Stimulated activated CD4-positive, alpha-beta T cell treated with anti-CD3 and anti-CD28 coated beads, Interleukin-1b, Interleukin-23, amount 100 ng/mL, for 24 hours (primary cell): ENCODE results near the gene DNM1L.

Experiments
- DNase-seq, 4 experiments: peaks; one replicate each; pipeline ENCODE4 v3.0.0-alpha.2; 2020; ENCODE audit warnings: low read depth in 4 of 4, low spot score in 1 of 4

Gene DNM1L

GRCh38 chr12:32679091-32679919 lies at the start of gene DNM1L:
DNM1L (plus strand) TSS chr12:32679301; CDS start chr12:32679364, 63 bp downstream.
- DNase-seq: peak; percentile 76 to 88 (median 82)

GRCh38 chr12:32641287-32641901 lies 37.7 kb upstream of the DNM1L start:
- DNase-seq: no peak

- DNase-seq: no peak
Observed at GRCh38 chr12:32644431-32644830, 34.7 kb upstream of the DNM1L start.

- DNase-seq: no peak
Observed at GRCh38 chr12:32647275-32647674, 31.8 kb upstream of the DNM1L start.

GRCh38 chr12:32650508-32650907 lies 28.6 kb upstream of the DNM1L start:
- no peak for DNase-seq

- no peak for DNase-seq
Observed at GRCh38 chr12:32651151-32651955, 27.7 kb upstream of the DNM1L start.

- no peak for DNase-seq
Observed at GRCh38 chr12:32651956-32652210, 27.2 kb upstream of the DNM1L start.

- DNase-seq: no peak
Observed at GRCh38 chr12:32659908-32660440, 19.1 kb upstream of the DNM1L start.

GRCh38 chr12:32661706-32662105 lies 17.4 kb upstream of the DNM1L start:
- DNase-seq: no peak

- DNase-seq: no peak
Observed at GRCh38 chr12:32662665-32663064, 16.4 kb upstream of the DNM1L start.

- no peak for DNase-seq
Observed at GRCh38 chr12:32666018-32666417, 13.1 kb upstream of the DNM1L start.

GRCh38 chr12:32669584-32669983 lies 9.5 kb upstream of the DNM1L start:
- DNase-seq: no peak

- DNase-seq: no peak
Observed at GRCh38 chr12:32671930-32672780, 6.9 kb upstream of the DNM1L start.

- DNase-seq: no peak
Observed at GRCh38 chr12:32679920-32680237, 778 bp downstream of the DNM1L start.

GRCh38 chr12:32680787-32681186 lies 1.7 kb downstream of the DNM1L start:
- DNase-seq: no peak

GRCh38 chr12:32681272-32681671 lies 2.2 kb downstream of the DNM1L start:
- DNase-seq: no peak

GRCh38 chr12:32686340-32686739 lies 7.2 kb downstream of the DNM1L start:
- no peak for DNase-seq

- no peak for DNase-seq
Observed at GRCh38 chr12:32688786-32689185, 9.7 kb downstream of the DNM1L start.

GRCh38 chr12:32690927-32691326 lies 11.8 kb downstream of the DNM1L start:
- DNase-seq: no peak

- DNase-seq: no peak
Observed at GRCh38 chr12:32692358-32692757, 13.3 kb downstream of the DNM1L start.

GRCh38 chr12:32693036-32693435 lies 13.9 kb downstream of the DNM1L start:
- DNase-seq: no peak
